ENCODE results near the gene ASXL3. TPM values are rescaled to one million over a fixed set of nuclear protein-coding genes. Genes with fewer than 3 reads are reported as not detected.

Gene ASXL3
- polyA plus RNA-seq, 3 donors = not detected

- no CpG with 5 or more reads among the region's 1 CpG for WGBS (ENCODE audit: insufficient coverage)
- H4K20me1 ChIP-seq (ENCODE audit: insufficient read depth, low read length) = no peaks in the 10 kb centered on the region
These were observed 98.6 kb downstream of the ASXL3 start for GRCh38 chr18:33676593-33676992.

GRCh38 chr18:33677891-33678290, 99.9 kb downstream of the ASXL3 start:
- peaks cover 0 to 5% (median 2%) of the 10 kb centered on the region in 7 donors for H3K9me3 Mint-ChIP-seq
- H3K27ac Mint-ChIP-seq = no peak overlapping the region
- Histone ChIP-seq H2AFZ (ENCODE audit: insufficient read depth, low read depth, low read length, poor library complexity, severe bottlenecking) (no peak overlapping the region), H3K27me3 (ENCODE audit: control insufficient read depth in 2 of 2, insufficient read depth in 2 of 2, low read length in 2 of 2) (no peaks in the 10 kb centered on the region), H3K4me3 (replicated peaks in 1 of 3; ENCODE audit: low read depth in 2 of 3, low read length in 3 of 3) (no peak overlapping the region), H3K4me2 (replicated peaks; ENCODE audit: extremely low read depth, low read length, poor library complexity, severe bottlenecking) (no peak overlapping the region), H3K27ac (ENCODE audit: low read depth in 1 of 2, low read length in 2 of 2) (no peak overlapping the region), H3K9me3 (replicated peaks in 1 of 2; ENCODE audit: control insufficient read depth in 1 of 2, insufficient read depth in 1 of 2, low read length in 2 of 2) (no peaks in the 10 kb centered on the region), H3K9ac (ENCODE audit: insufficient read depth, low read length, poor library complexity, severe bottlenecking) (no peak overlapping the region), H3K79me2 (ENCODE audit: insufficient read depth, low read length) (no peaks in the 10 kb centered on the region), H3K36me3 (replicated peaks in 1 of 2; ENCODE audit: control insufficient read depth in 1 of 2, insufficient read depth in 2 of 2, low read length in 2 of 2) (no peaks in the 10 kb centered on the region), H4K20me1 (ENCODE audit: insufficient read depth, low read length) (no peaks in the 10 kb centered on the region), H3K4me1 (ENCODE audit: control insufficient read depth in 1 of 2, insufficient read depth in 2 of 2, low read length in 2 of 2) (no peaks in the 10 kb centered on the region)
- H3K4me1 Mint-ChIP-seq = no peaks in the 10 kb centered on the region
- H3K27me3 Mint-ChIP-seq (ENCODE audit: low read depth in 3 of 3) = peaks cover 0 to 2% (median 0%) of the 10 kb centered on the region in 3 donors
- no CpG with 5 or more reads among the region's 2 CpGs for WGBS (ENCODE audit: insufficient coverage)
- H3K36me3 Mint-ChIP-seq = no peaks in the 10 kb centered on the region
- no peak for TF ChIP-seq CTCF (IDR thresholded peaks at IDR 0.05)
- no peak for DNase-seq
- no peak overlapping the region for H3K4me3 Mint-ChIP-seq
- intact Hi-C loops (cut with micrococcal nuclease) = no loop called here

More at GRCh38 chr18:33676593-33676992, 98.6 kb downstream of the ASXL3 start:
- Histone ChIP-seq H3K9me3 (replicated peaks in 1 of 2; ENCODE audit: control insufficient read depth in 1 of 2, insufficient read depth in 1 of 2, low read length in 2 of 2) (no peaks in the 10 kb centered on the region), H3K27ac (ENCODE audit: low read depth in 1 of 2, low read length in 2 of 2) (no peak overlapping the region), H3K9ac (ENCODE audit: insufficient read depth, low read length, poor library complexity, severe bottlenecking) (no peak overlapping the region), H3K4me2 (replicated peaks; ENCODE audit: extremely low read depth, low read length, poor library complexity, severe bottlenecking) (no peak overlapping the region), H3K36me3 (replicated peaks in 1 of 2; ENCODE audit: control insufficient read depth in 1 of 2, insufficient read depth in 2 of 2, low read length in 2 of 2) (no peaks in the 10 kb centered on the region), H3K4me1 (ENCODE audit: control insufficient read depth in 1 of 2, insufficient read depth in 2 of 2, low read length in 2 of 2) (no peaks in the 10 kb centered on the region), H3K4me3 (replicated peaks in 1 of 3; ENCODE audit: low read depth in 2 of 3, low read length in 3 of 3) (no peak overlapping the region), H2AFZ (ENCODE audit: insufficient read depth, low read depth, low read length, poor library complexity, severe bottlenecking) (no peak overlapping the region), H3K79me2 (ENCODE audit: insufficient read depth, low read length) (no peaks in the 10 kb centered on the region), H3K27me3 (ENCODE audit: control insufficient read depth in 2 of 2, insufficient read depth in 2 of 2, low read length in 2 of 2) (no peaks in the 10 kb centered on the region)
- DNase-seq = no peak
- peaks cover 0 to 2% (median 0%) of the 10 kb centered on the region in 3 donors for H3K27me3 Mint-ChIP-seq (ENCODE audit: low read depth in 3 of 3)
- peaks cover 0 to 5% (median 2%) of the 10 kb centered on the region in 7 donors for H3K9me3 Mint-ChIP-seq
- intact Hi-C loops (cut with micrococcal nuclease) = no loop called here
- H3K4me1 Mint-ChIP-seq = no peaks in the 10 kb centered on the region
- H3K27ac Mint-ChIP-seq = no peak overlapping the region
- TF ChIP-seq CTCF (IDR thresholded peaks at IDR 0.05) = no peak
- H3K36me3 Mint-ChIP-seq = no peaks in the 10 kb centered on the region
- no peak overlapping the region for H3K4me3 Mint-ChIP-seq
